Activated CD4-positive, CD25-positive, alpha-beta regulatory T cell treated with anti-CD3 and anti-CD28 coated beads, Interleukin-2, amount 50 U/mL, for 24 hours (primary cell): ENCODE measurements around the gene METTL1.

Experiments
- ATAC-seq, 2 donors: fragments of 150-1000 bp; cut with Tn5 transposase; one replicate each; pipeline ENCODE4 v1.10.0; 2021; ENCODE audit warnings: mild to moderate bottlenecking in 1 of 2, moderate library complexity in 1 of 2

Gene METTL1

GRCh38 chr12:57752668-57753000 lies 19.3 kb downstream of the METTL1 start:
- ATAC-seq: no peak

DNA sequence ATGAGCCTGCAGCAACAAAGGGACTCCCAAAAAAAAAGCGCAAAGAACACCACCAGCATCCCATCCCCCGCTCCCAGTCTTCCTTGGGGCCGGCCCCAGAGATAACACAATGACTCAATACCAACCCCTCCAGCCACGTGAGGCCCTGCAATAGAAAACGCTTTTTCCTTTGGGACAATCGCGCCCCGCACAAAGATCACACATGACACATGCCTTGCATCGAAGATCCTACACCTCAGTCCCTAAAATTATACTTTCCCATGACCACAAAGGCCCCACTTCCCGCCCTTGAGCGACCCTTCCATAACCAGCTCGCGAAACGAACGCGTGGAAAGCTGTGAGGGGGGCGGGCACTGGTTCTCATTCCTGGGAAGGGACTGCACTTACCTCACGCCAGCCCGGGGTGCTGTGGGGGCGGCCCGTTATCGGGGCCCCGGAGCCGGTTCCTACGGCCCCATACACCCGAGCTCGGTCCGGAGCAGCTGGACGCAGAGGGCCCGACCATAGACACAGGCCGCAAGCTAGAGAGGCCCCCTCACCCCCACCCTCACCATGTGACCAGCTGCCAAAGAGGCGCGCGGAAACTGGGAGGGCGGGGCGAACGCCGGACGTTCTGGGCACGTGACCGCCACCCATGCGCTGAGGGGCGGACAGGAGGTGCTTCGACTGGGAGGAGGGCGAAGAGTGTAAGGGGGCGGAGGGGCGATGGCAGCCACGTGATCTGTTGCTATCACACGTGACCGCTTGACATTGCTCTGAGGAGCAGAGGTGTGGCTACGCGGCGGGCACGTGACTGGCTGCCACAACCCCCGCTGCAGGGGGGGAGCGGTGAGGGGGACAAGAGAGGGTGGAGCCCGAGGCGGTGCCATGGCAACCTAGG lies 19.9 kb downstream of the METTL1 start, which contains the start of gene CDK4:
TSS of gene CDK4 (minus strand) at position 523 of the 880 bp plus-strand sequence. CDS start 593 bp downstream, outside the sequence.
- peak; percentile 75 to 76 for ATAC-seq

GRCh38 chr12:57751432-57751787 lies 20.5 kb downstream of the METTL1 start:
- ATAC-seq: no peak

DNA sequence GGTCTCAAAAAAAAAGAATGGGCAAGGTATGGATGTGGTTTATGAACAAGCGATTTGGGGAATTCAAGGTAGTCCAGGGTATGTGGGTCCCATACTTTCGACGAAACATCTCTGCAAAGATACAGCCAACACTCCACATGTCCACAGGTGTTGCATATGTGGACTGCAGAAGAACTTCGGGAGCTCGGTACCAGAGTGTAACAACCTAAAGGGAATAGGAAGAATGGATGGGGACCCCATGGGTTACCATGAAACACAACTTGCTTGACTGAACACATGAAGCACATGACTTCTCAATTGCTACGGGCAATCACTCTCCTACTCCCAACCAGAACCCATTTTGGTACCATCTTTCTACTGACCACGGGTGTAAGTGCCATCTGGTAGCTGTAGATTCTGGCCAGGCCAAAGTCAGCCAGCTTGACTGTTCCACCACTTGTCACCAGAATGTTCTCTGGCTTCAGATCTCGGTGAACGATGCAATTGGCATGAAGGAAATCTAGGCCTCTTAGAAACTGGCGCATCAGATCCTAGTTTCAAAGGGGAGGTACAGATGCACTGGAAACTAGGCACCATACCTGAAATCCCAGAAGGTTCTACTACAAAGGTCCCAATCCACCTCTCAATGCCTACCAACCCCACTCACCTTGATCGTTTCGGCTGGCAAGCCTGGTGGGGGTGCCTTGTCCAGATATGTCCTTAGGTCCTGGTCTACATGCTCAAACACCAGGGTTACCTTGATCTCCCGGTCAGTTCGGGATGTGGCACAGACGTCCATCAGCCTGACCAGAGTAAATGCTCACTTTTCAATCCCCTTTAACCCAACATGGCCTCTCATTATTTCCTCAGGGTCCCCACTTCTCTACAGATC lies 21.1 kb downstream of the METTL1 start:
- no peak for ATAC-seq

GRCh38 chr12:57749061-57749460 lies 22.8 kb downstream of the METTL1 start:
- ATAC-seq: no peak

GRCh38 chr12:57746025-57746424 lies 25.9 kb downstream of the METTL1 start:
- no peak for ATAC-seq

DNA sequence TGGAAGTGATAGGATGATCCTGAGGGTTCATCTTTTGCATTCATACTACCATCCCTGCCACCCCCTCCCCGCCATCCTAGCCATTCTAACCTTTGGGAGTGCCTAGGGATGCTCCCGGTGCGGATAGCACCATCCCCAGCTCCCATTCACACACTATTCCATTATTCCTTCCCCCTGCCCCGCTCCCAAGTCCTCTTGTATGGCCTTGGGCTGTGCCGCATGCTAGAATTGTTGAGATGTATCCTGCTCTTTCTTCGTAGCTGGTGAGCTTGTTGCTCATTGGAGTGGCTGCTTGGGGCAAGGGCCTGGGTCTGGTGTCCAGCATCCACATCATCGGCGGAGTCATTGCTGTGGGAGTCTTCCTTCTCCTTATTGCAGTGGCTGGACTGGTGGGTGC lies 26.4 kb downstream of the METTL1 start:
- no peak for ATAC-seq

GRCh38 chr12:57744777-57745484 lies 27.0 kb downstream of the METTL1 start, which contains the start of gene TSPAN31:
TSPAN31 (plus strand) TSS chr12:57745039; CDS start chr12:57745155, 116 bp downstream.
- peak; percentile 87 to 90 for ATAC-seq

DNA sequence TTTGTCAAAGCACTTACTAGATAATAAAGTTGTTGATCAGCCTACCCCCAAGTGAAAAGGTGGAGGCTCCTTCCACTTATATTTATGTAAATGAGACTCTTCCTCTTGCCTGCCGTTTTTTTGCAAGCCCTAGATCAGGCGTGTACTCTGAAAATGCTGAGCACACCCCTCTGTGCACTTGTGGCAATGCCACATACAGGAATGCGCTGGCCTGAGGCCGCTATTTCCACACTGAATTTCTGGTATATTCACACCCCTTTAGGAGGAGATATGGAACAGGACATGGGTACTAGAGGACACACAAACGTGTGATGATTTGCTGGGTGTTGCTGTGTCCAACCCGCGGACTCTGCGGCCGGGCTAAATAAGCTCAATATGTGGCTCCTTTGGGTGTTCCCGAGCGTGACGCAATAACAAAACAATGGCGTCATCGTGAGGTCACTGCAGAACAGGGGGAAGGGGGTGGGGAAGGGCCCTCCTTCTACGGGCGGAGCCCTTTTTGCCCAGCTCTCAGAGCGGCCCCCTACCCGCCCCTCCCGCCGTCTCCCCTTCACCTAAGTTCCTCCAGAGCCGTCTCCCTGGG lies 27.6 kb downstream of the METTL1 start:
- ATAC-seq: peak; percentile 39 to 44

DNA sequence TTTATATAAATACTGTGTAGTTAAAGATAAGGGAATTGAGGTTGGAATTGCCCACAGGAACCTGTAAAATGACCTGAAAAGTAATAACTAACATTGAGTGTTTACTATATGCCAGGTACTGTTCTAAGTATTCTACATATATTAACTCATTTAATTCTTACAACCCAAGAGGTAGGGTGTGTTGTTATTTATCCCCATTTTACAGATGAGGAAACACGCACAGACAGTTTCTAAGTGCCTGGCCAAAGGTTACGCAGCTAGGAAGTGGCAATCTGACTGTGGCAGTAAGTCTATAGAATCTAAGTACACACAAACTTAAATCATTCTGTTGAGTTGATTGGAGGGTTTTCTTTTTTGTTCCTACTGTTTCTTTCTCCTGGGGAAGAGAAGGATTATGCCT lies 28.1 kb downstream of the METTL1 start:
- ATAC-seq: no peak

DNA sequence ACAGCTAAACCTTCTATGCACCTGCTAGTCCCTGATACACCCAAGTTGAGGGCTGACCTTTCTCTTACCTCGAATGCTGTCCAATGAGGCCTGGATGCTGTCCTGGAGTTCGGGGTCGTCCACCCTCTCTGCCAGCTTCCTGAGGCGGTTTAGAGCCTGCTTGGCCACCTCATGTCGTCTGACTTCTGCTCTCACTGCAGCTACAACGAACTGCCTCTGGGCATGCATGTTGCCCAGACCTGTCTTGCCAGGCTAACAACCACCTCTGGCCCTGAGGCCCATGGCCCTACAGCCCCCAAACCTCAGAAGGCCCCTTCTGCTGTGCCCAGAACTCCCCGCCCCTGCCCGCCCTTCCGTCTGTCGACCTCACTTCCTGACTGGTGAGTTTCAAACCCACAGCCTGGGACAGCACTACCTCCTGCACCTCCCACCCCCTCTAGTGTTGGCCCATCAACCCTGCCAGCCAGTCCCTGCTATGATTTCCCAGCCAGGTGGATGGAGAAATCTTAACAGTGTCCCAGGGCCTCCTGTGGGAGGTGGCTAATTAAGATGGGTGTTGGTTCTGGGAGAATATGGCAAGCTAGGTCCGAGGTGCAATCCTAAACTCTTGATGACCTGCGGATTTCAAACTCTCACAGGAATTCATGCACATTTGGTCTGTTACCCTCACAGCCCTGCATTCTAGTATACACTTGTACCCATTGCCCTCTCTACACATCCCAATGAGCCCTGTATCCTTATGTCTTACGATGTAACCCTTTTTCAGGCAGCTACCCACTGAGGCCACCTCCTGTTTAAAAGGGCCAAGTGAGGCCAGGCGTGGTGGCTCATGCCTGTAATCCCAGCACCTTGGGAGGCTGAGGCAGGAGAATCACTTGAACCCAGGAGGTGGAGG lies 29.8 kb downstream of the METTL1 start:
- peak; percentile 66 to 67 for ATAC-seq

GRCh38 chr12:57741413-57741789 lies 30.5 kb downstream of the METTL1 start:
- ATAC-seq: no peak

DNA sequence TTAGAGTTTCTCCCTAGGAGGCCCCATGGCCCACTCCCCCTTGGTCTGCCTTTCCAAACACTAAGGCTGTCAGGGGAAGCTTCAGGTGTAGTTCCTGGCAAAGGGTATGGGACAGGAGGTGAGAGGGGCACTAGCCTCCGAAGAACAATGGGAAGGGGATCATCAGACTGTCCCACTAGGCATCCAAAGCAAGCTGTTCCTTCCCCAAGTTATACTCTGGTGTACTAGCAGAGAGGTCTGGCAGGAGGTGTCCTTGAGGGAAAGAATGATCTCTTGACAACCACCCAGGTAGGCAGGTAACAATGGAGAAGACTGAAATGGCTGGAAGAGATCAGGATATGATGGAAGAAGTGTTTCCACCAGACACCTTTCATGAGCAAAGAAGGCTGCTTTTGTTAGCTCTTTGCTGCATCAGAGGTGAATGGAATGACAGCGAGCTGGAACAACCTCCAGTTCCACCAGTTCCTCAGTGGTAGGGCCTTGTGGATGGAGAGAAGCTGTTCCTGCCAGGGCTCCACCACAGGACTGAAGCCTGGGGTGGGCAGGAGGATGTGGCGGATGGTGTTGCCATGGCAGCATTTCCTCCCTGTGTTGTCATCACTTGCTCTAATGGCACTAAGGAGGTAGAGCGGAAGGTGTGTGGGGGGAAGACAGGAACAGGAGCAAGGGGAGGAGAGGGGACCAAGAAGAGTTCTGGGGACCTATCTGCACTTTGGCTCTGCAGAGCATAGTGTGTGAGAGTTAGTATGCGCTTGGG lies 31.1 kb downstream of the METTL1 start:
- peak; percentile 61 to 64 for ATAC-seq

- no peak for ATAC-seq
Measured at GRCh38 chr12:57739914-57740538, 31.9 kb downstream of the METTL1 start.

- no peak for ATAC-seq
Measured at GRCh38 chr12:57739387-57739786, 32.5 kb downstream of the METTL1 start.

DNA sequence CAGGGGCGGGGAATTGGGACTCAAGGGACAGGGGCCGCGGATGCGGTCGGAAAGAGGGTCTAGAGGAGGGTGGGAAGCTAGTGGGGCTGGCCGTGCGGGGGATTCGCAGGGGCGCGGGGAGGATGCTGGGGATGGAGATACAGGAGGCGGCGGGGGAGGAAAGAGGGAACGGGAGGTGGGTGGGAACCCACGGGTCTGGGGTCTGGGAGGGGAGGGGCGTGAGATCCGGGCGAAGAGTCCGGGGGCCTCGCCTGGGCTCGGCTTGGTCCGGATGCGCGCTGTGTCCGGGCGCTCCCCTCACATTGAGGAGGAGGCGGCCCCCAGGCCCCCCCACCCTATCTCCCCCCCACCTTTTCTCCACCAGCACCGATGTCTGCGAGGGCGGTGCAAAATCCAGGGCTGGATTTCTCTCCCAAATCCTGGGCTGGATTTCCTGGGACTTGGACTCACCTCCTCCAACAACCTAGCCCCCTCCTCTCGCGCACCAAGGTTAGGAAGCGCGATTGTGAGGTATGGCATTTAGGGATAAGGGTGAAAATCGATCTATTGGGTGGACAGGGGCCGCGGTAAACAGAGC lies 33.2 kb downstream of the METTL1 start, which contains the start of gene AGAP2:
TSS of gene AGAP2 (minus strand) at position 82 of the 577 bp plus-strand sequence. CDS start 496 bp downstream, outside the sequence.
- no peak for ATAC-seq

- ATAC-seq: no peak
Measured at GRCh38 chr12:57737467-57738460, 34.1 kb downstream of the METTL1 start.

DNA sequence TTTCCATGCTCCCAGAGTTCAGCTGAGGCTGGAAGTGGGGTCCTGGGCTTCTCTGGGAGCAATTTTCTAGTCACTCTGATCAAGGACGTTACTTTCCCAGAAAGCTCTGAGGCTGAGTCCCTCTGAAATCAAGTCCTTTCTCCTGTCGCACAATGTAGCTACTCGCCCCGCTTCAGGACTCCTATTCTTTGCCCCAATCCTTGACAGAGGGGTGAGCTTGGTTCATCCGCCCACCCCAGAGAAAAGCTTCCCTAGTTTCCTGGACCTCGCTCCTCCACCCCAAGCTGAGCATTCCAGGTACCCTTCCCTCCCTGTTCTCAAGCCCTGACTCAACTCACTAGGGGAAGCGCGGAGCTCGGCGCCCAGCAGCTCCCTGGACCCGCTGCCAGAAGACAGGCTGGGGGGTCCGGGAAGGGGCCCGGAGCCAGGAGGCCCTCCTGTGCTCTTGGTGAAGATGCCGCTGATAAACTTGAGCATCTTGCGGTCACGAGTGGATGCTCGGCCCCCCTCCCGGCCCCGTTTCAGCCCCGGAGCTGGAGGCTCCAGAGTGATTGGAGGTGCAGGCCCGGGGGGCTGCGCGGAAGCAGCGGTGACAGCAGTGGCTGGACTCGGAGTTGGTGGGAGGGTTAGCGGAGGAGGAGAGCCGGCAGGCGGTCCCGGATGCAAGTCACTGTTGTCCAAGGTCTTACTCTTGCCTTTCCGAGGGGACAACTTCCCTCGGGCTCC lies 35.0 kb downstream of the METTL1 start:
- no peak for ATAC-seq
